Measurements from ENCODE around the gene SLCO4A1. TPM values are rescaled to one million over a fixed set of nuclear protein-coding genes. Genes with fewer than 3 reads are reported as not detected.

The SLCO4A1 gene, protein sequence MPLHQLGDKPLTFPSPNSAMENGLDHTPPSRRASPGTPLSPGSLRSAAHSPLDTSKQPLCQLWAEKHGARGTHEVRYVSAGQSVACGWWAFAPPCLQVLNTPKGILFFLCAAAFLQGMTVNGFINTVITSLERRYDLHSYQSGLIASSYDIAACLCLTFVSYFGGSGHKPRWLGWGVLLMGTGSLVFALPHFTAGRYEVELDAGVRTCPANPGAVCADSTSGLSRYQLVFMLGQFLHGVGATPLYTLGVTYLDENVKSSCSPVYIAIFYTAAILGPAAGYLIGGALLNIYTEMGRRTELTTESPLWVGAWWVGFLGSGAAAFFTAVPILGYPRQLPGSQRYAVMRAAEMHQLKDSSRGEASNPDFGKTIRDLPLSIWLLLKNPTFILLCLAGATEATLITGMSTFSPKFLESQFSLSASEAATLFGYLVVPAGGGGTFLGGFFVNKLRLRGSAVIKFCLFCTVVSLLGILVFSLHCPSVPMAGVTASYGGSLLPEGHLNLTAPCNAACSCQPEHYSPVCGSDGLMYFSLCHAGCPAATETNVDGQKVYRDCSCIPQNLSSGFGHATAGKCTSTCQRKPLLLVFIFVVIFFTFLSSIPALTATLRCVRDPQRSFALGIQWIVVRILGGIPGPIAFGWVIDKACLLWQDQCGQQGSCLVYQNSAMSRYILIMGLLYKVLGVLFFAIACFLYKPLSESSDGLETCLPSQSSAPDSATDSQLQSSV
- total RNA-seq = 63.3 TPM
- long read RNA-seq, transcript SLCO4A1-201 (12 exons, 2,776 nt) = minor isoform, 32 of 182 reads
- long read RNA-seq, transcript SLCO4A1-202 (11 exons, 2,665 nt) = major isoform, 48 of 182 reads
- long read RNA-seq, partial matches to known transcripts = 46 of 182 reads
- long read RNA-seq, other reads (novel, unspliced or antisense) = 50 of 182 reads

DNA sequence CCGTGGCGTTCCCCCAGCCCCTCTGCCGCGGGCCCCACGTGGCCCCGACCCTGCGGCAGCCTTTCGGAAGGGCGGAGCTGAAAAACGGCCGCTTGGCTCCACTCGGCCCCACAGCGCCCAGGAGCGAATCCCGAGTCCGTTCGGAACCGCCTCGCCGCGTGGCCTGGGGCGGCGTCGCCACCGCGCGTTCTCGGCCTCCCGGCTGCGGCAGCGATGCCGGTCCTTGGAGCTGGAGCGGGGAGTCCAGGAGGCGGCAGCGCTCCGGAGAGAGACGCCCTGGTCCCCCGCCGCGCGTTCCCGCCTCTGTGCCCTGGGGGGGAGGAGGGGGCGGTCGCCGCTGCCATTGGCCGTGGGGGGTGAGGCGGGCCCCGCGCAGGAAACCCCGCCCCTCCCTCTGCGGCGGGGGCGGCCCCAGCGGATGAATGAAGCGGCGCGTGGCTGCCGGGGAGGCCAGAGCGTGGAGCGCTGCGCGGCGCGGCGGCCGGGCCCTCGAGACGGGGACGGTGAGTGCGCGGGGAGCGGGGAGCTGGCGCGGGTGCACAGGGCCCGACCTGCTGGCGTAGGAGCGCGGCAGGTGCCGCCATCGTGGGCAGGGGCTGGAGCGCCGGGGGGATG, at the start of gene SLCO4A1:
TSS of gene SLCO4A1 (plus strand) at position 453 of the 615 bp plus-strand sequence. CDS start 13,952 bp downstream, outside the sequence.
- Histone ChIP-seq H3K4me3 (peak within 1 kb of the TSS; percentile 59), H3K4me1 (peaks cover 12% of the 10 kb centered on the region), H3K36me3 (no peaks in the 10 kb centered on the region), H3K27ac (peak within 1 kb of the TSS; percentile 77), H3K27me3 (peaks cover 36% of the 10 kb centered on the region), H3K9me3 (no peaks in the 10 kb centered on the region)
- DNase-seq = peak; percentile 82
- intact Hi-C loops (cut with DNase I) = no loop called here
- peak; percentile 87 for ATAC-seq
- TF ChIP-seq, protein P1, sequence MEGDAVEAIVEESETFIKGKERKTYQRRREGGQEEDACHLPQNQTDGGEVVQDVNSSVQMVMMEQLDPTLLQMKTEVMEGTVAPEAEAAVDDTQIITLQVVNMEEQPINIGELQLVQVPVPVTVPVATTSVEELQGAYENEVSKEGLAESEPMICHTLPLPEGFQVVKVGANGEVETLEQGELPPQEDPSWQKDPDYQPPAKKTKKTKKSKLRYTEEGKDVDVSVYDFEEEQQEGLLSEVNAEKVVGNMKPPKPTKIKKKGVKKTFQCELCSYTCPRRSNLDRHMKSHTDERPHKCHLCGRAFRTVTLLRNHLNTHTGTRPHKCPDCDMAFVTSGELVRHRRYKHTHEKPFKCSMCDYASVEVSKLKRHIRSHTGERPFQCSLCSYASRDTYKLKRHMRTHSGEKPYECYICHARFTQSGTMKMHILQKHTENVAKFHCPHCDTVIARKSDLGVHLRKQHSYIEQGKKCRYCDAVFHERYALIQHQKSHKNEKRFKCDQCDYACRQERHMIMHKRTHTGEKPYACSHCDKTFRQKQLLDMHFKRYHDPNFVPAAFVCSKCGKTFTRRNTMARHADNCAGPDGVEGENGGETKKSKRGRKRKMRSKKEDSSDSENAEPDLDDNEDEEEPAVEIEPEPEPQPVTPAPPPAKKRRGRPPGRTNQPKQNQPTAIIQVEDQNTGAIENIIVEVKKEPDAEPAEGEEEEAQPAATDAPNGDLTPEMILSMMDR (IDR thresholded peaks at IDR 0.05) = no peak

- Histone ChIP-seq H3K4me3 (no peak overlapping the region), H3K27me3 (peaks cover 13% of the 10 kb centered on the region), H3K27ac (no peak overlapping the region), H3K36me3 (no peaks in the 10 kb centered on the region), H3K4me1 (no peaks in the 10 kb centered on the region), H3K9me3 (no peaks in the 10 kb centered on the region)
- ATAC-seq (no peak), DNase-seq (no peak)
- intact Hi-C loops (cut with DNase I) = no loop called here
- TF ChIP-seq, protein P1 (IDR thresholded peaks at IDR 0.05) = no peak
Observed at GRCh38 chr20:62592506-62593177, 49.7 kb upstream of the SLCO4A1 start.

GRCh38 chr20:62593616-62594015, 48.7 kb upstream of the SLCO4A1 start:
- H3K27me3 ChIP-seq = peaks cover 4% of the 10 kb centered on the region

GRCh38 chr20:62595069-62595468, 47.2 kb upstream of the SLCO4A1 start:
- DNase-seq (no peak), ATAC-seq (no peak)
- peaks cover 4% of the 10 kb centered on the region for H3K27me3 ChIP-seq
- H3K4me1 ChIP-seq = no peaks in the 10 kb centered on the region
- no peak overlapping the region for H3K4me3 ChIP-seq
- no peak overlapping the region for H3K27ac ChIP-seq
- H3K36me3 ChIP-seq = no peaks in the 10 kb centered on the region
- no peaks in the 10 kb centered on the region for H3K9me3 ChIP-seq
- intact Hi-C loops (cut with DNase I) = no loop called here
- TF ChIP-seq, protein P1 (IDR thresholded peaks at IDR 0.05) = no peak

More at GRCh38 chr20:62593616-62594015, 48.7 kb upstream of the SLCO4A1 start:
- ATAC-seq (no peak), DNase-seq (no peak)
- no peaks in the 10 kb centered on the region for H3K4me1 ChIP-seq
- H3K4me3 ChIP-seq = no peak overlapping the region
- H3K36me3 ChIP-seq = no peaks in the 10 kb centered on the region
- intact Hi-C loops (cut with DNase I) = no loop called here
- TF ChIP-seq, protein P1 (IDR thresholded peaks at IDR 0.05) = no peak
- H3K9me3 ChIP-seq = no peaks in the 10 kb centered on the region
- H3K27ac ChIP-seq = no peak overlapping the region

- ATAC-seq = peak; percentile 55
- no peak for DNase-seq
- no peaks in the 10 kb centered on the region for H3K4me1 ChIP-seq
- no peak overlapping the region for H3K4me3 ChIP-seq
- H3K36me3 ChIP-seq = no peaks in the 10 kb centered on the region
- intact Hi-C loops (cut with DNase I) = no loop called here
- TF ChIP-seq, protein P1 (IDR thresholded peaks at IDR 0.05) = no peak
- H3K27ac ChIP-seq = no peak overlapping the region
- H3K9me3 ChIP-seq = no peaks in the 10 kb centered on the region
- H3K27me3 ChIP-seq = peaks cover 5% of the 10 kb centered on the region
Observed at GRCh38 chr20:62595491-62595890, 46.8 kb upstream of the SLCO4A1 start.

Data from upper lobe of right lung (tissue), 1 donor.